ENCODE measurements around the gene KIAA1671. TPM values are rescaled to one million over a fixed set of nuclear protein-coding genes. Genes with fewer than 3 reads are reported as not detected.

The KIAA1671 gene
- total RNA-seq, 4 donors from 2014 or later: 14.2 to 34.2 (median 22.6) TPM

GRCh38 chr22:24995649-24996180 is 43.2 kb downstream of the KIAA1671 start:
- H3K36me3 ChIP-seq: no peaks in the 10 kb centered on the region
- DNase-seq (ENCODE audit: extremely low spot score): no peak
- peak overlapping the region in 2 of 4 donors; percentile 7 to 66 for H3K27ac ChIP-seq (replicated peaks in 1 of 4)
- WGBS: 88% methylated on average over 2 of the region's 2 CpGs
- TF ChIP-seq POLR2AphosphoS5 (IDR thresholded peaks at IDR 0.05) (no peak), CTCF (IDR thresholded peaks at IDR 0.05) (no peak), POLR2A (IDR thresholded peaks at IDR 0.05; ENCODE audit: low read depth) (no peak), EP300 (IDR thresholded peaks at IDR 0.05) (no peak)
- no peaks in the 10 kb centered on the region for H3K27me3 ChIP-seq
- no peak overlapping the region for H3K4me3 ChIP-seq
- no peaks in the 10 kb centered on the region for H3K9me3 ChIP-seq
- H3K4me1 ChIP-seq: peaks cover 25 to 47% (median 35%) of the 10 kb centered on the region in 4 donors
- intact Hi-C loops (cut with DNase I): no loop called here

GRCh38 chr22:24996420-24996952 is 44.0 kb downstream of the KIAA1671 start:
- DNase-seq (ENCODE audit: extremely low spot score): no peak
- peak overlapping the region; percentile 7 to 66 (median 29) for H3K27ac ChIP-seq (replicated peaks in 1 of 4)
- intact Hi-C loops (cut with DNase I): no loop called here
- no peaks in the 10 kb centered on the region for H3K9me3 ChIP-seq
- H3K27me3 ChIP-seq: no peaks in the 10 kb centered on the region
- H3K4me3 ChIP-seq: peak overlapping the region in 3 of 4 donors; percentile 6 to 21 (median 12)
- WGBS: 18% methylated on average over 3 of the region's 5 CpGs
- peaks cover 17 to 39% (median 29%) of the 10 kb centered on the region in 4 donors for H3K4me1 ChIP-seq
- no peaks in the 10 kb centered on the region for H3K36me3 ChIP-seq
- no peak for TF ChIP-seq CTCF (IDR thresholded peaks at IDR 0.05)
- no peak for TF ChIP-seq POLR2AphosphoS5 (IDR thresholded peaks at IDR 0.05)
- no peak for TF ChIP-seq POLR2A (IDR thresholded peaks at IDR 0.05; ENCODE audit: low read depth)
- no peak for TF ChIP-seq EP300 (IDR thresholded peaks at IDR 0.05)

DNA sequence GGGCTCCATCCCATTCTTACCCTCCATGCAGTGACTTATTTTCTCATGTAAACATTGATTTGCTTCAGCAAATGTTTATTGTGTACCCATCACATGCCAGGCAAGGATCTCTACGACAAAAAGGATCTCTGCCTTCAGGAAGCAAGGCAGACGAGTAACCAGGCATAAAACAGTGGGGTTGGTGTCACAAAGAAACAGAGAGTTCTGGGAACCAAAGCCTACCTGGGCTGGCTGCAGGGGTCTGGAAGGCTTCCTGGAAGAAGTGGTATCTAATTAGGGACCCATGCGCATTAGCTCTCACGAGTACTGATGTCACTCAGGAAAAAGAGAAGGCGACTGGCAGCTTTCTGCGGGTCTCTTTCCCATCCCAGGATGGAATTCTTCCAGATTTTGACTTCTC is 44.5 kb downstream of the KIAA1671 start:
- no peak for DNase-seq (ENCODE audit: extremely low spot score)
- H3K4me3 ChIP-seq: peak overlapping the region in 1 of 4 donors; percentile 12
- 86% methylated on average over 6 of the region's 6 CpGs for WGBS
- H3K9me3 ChIP-seq: no peaks in the 10 kb centered on the region
- intact Hi-C loops (cut with DNase I): no loop called here
- no peaks in the 10 kb centered on the region for H3K27me3 ChIP-seq
- TF ChIP-seq POLR2A (IDR thresholded peaks at IDR 0.05; ENCODE audit: low read depth) (no peak), EP300 (IDR thresholded peaks at IDR 0.05) (no peak), POLR2AphosphoS5 (IDR thresholded peaks at IDR 0.05) (no peak), CTCF (IDR thresholded peaks at IDR 0.05) (no peak)
- peak overlapping the region in 3 of 4 donors; percentile 17 to 66 (median 41) for H3K27ac ChIP-seq (replicated peaks in 1 of 4)
- H3K36me3 ChIP-seq: no peaks in the 10 kb centered on the region
- H3K4me1 ChIP-seq: peaks cover 15 to 37% (median 27%) of the 10 kb centered on the region in 4 donors

- 67% methylated on average over 8 of the region's 8 CpGs for WGBS
- TF ChIP-seq CTCF (IDR thresholded peaks at IDR 0.05) (no peak), POLR2AphosphoS5 (IDR thresholded peaks at IDR 0.05) (no peak), EP300 (IDR thresholded peaks at IDR 0.05) (no peak), POLR2A (IDR thresholded peaks at IDR 0.05; ENCODE audit: low read depth) (no peak)
- intact Hi-C loops (cut with DNase I): no loop called here
- H3K27ac ChIP-seq (replicated peaks in 1 of 4): no peak overlapping the region
- H3K27me3 ChIP-seq: no peaks in the 10 kb centered on the region
- H3K9me3 ChIP-seq: no peaks in the 10 kb centered on the region
- peaks cover 21 to 27% (median 25%) of the 10 kb centered on the region in 4 donors for H3K4me1 ChIP-seq
- no peak for DNase-seq (ENCODE audit: extremely low spot score)
- H3K4me3 ChIP-seq: no peak overlapping the region
- no peaks in the 10 kb centered on the region for H3K36me3 ChIP-seq
Measured at GRCh38 chr22:25000686-25001085, 48.2 kb downstream of the KIAA1671 start.

Data from esophagus muscularis mucosa (tissue), 4 donors.